H54 (cell line): ENCODE data around the gene SIPA1L3.

Experiments
- DNase-seq: peaks from one replicate; pipeline ENCODE4 v3.0.0; 2011; ENCODE audit warnings: low spot score, mixed read lengths; ENCODE audit not compliant: insufficient read length
- FAIRE-seq: peaks from 3 replicates; lab custom pipeline; 2011; peaks lifted over from hg19 to GRCh38; lab: Jason Lieb, UNC
- POLR2A ChIP-seq: IDR thresholded peaks from 2 replicates; pipeline ENCODE4 v1.6.1; 2011; ENCODE audit warnings: low read depth, mild to moderate bottlenecking, low read length

Gene SIPA1L3

DNA sequence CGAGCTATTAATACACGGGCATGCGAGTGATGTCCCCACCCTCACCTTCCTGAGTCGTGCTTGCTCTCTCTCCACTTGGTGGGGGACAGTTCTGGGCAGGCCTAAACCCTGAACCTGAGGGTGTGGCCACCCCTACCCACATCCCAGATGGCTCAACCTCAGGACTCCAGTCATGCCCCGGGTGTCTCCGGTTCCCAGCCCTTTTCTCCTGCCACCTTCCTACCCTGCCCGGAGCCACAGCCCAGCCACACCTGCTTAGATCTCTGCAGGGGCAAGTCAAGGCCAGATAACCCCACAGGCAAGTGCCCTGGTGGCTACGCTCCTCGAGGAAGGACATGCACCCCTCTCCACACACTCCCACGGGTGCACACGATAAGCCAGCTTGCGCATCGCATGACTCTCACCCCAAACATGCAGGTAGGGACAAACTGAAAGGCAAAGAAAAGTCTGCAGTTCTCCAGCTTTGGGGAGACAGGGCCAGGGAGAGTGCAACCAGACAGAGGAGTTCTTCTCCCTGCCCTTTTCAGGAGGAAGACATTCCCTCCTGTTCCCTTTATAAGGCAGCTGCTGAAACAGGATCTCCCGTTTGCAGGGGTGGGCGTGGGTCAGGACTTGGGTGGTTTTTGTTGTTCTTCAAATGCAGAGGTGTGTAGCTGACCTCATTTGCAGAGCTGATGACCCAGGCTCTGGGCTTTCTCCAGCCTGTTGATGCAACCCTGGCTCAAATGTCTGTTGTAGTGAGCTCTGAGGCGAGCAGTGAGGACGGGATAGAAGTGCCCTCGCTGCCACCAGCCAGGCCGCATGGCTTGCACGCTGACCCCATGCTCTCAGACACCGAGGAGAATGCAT, 228.4 kb downstream of the SIPA1L3 start:
- FAIRE-seq (no peak), DNase-seq (no peak)
- no peak for TF ChIP-seq POLR2A

DNA sequence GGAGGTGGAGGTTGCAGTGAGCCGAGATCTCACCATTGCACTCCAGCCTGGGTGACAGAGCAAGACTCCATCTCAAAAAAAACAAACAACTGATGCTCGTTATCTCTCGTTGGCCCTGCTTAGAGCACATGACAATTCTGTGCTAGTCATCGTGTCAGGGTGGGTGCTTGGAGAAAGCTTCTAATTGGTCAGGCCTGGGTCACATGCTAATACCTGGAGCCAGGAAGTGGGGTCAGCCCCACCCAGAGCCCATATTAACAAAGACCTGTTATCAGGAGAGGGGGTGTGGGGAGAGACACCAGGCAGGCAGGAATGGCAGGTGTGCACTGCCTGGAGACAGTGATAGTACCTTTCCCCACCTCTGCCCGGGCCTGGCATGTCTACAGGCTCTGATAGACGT, 232.1 kb downstream of the SIPA1L3 start:
- FAIRE-seq (no peak), DNase-seq (no peak)
- TF ChIP-seq POLR2A, result no peak

GRCh38 chr19:38141108-38141507, 234.1 kb downstream of the SIPA1L3 start:
- FAIRE-seq (no peak), DNase-seq (no peak)
- TF ChIP-seq POLR2A, result no peak

DNA sequence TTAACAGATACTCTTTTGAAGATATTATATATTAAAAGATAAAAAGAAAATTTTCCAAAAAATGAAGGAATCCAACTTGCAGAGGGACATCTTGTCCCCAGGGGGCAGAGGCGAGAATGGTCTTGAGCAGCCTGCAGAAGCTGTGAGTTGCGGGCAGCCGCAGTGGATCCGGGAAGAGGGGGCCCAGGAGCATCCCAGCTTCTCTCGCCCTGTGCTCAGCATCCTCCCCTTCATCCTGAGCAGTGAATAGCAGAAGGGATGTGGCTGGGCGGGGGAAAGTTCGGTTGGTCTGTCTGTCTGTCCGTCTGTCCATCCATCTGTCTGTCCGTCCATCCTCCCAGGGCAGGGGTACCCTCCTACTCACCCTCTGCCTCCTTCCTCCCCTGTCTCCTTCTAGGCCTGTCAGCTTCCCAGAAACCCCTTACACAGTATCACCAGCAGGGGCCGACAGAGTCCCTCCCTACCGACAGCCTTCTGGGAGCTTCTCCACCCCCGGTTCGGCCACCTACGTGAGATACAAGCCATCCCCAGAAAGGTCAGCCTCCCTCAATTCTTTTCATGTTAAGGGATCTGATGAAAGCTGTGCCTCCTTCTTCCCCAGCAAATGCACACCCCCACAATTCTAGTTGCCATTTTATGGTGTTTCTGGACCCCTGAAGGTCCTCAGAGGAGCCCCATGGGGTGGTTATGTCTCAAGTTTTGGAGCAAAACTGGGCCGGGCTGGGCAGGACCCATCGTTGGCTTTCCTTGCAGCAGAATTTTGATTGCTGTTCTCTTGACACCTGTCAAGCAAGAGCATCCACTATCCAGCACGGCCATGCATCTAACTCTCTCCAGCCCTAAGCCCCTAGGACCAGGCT, 235.4 kb downstream of the SIPA1L3 start:
- peak; percentile 79 for DNase-seq
- no peak for TF ChIP-seq POLR2A
- FAIRE-seq, result no peak

GRCh38 chr19:38143847-38144246, 236.8 kb downstream of the SIPA1L3 start:
- TF ChIP-seq POLR2A, result no peak
- FAIRE-seq (no peak), DNase-seq (no peak)

DNA sequence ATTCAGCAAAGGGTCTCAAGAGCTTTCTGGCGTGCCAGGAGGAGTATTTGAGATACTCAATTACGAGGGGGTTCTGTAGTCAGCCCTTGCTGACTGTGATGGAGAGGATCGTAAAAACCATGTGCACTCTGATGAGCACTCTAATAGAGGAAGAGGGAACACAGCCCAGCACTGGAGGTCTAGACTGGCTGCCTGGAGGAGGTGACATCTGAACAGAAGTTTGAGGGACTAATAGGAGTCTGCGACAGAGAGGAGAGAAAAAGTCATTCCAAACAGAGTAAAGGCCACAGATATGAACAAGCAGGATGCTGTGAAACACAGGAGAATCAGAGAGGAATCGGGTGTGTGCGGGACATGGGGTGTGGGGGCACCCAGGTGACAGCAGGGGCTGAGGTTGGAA, 237.7 kb downstream of the SIPA1L3 start:
- DNase-seq (no peak), FAIRE-seq (no peak)
- no peak for TF ChIP-seq POLR2A

GRCh38 chr19:38145623-38146022, 238.6 kb downstream of the SIPA1L3 start:
- FAIRE-seq, result no peak

DNA sequence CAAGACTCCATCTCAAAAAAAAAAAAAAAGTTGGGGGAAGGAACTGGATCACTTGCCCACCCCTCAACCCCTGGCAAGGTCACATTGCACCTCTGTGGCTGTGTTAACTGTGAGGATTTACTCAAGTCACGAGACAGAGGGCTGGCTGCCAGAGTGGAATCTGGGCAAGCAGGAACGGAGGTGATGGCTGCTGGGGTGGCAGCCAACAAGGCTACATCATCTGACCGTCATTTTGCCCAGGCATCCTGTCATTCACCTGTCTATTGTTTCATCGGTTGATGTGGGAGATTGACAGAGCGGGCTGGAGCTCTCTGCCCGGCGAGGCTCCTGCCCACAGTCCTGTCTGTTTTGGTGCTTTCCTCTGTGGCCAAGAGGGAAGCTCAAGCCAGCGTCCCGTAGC, 241.3 kb downstream of the SIPA1L3 start:
- DNase-seq (no peak), FAIRE-seq (no peak)
- no peak for TF ChIP-seq POLR2A

More at GRCh38 chr19:38145623-38146022, 238.6 kb downstream of the SIPA1L3 start:
- TF ChIP-seq POLR2A, result no peak
- no peak for DNase-seq

DNA sequence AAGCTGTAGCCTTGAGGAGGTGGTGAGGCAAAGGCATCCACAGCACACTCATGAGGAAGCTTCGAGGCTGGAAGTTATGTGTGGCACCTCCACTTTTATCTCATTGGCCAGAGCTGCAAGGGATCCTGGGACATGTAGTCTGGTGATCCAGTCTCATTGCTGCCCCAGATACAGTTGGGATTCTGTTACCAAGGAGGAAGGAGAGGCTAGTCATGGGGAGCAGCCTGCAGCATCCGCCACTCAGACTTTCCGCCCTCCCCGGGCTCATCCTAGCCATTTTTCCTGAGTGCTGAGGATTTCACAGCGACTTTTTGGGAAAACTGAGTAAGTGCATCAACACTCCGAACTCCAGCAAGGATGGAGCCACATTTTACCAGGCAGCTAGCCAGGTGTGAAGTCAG, 242.7 kb downstream of the SIPA1L3 start:
- DNase-seq, result no peak
- no peak for TF ChIP-seq POLR2A
- FAIRE-seq, result no peak

DNA sequence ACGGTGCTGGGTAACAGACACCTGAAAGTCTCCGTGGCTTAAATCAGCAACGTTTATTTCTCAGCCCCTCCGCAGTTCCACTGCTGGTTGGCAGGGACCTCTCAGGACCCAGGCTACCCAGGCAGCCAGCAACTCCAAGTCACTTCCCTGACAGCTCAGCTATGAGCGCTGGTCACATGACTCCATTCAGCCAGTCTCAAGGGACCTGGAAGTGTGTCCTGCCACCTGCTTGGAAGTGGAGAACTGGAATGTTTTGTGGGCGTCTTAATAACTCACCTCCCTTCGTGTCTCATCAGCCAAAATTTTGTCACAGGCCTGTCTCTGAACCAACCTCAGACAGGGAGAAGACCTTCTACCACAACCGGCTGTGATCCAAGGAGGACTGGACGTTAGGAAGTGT, 244.2 kb downstream of the SIPA1L3 start:
- FAIRE-seq (no peak), DNase-seq (no peak)
- no peak for TF ChIP-seq POLR2A

GRCh38 chr19:38152461-38153379, 245.7 kb downstream of the SIPA1L3 start:
- DNase-seq (peak; percentile 95), FAIRE-seq (no peak)
- TF ChIP-seq POLR2A, result no peak

GRCh38 chr19:38155453-38155852, 248.4 kb downstream of the SIPA1L3 start:
- no peak for TF ChIP-seq POLR2A
- no peak for DNase-seq

GRCh38 chr19:38158730-38159129, 251.7 kb downstream of the SIPA1L3 start:
- FAIRE-seq (no peak), DNase-seq (no peak)
- TF ChIP-seq POLR2A, result no peak

More at GRCh38 chr19:38155453-38155852, 248.4 kb downstream of the SIPA1L3 start:
- FAIRE-seq, result no peak
